PC-9 (cell line): Measurements from ENCODE around the gene BACH2. TPM values are rescaled to one million over a fixed set of nuclear protein-coding genes. Genes with fewer than 3 reads are reported as not detected.

Experiments
- BruUV-seq: library from RNA; stranded (reverse); fragments of 400-500 nt; replicated peaks from 2 replicates; lab custom pipeline; 2021; lab: Mats Ljungman, UMichigan
- CTCF ChIA-PET: fragments of 300-600 bp; sonication (Branson Sonifier 250); formaldehyde crosslinking; loops from one replicate; lab custom pipeline; 2022; ENCODE audit warnings: antibody characterized with exemption; lab: Charles Lee
- POLR2A ChIA-PET: fragments of 300-600 bp; sonication (Branson Sonifier 250); formaldehyde crosslinking; loops from one replicate; lab custom pipeline; 2022; ENCODE audit warnings: antibody characterized with exemption; ENCODE audit not compliant: unreplicated experiment; lab: Charles Lee
- DNase-seq, 2 experiments: peaks; one replicate each; pipeline versions ENCODE4 v3.0.0 to v3.0.0-alpha.2; 2015 to 2022; ENCODE audit warnings: mixed read lengths in 1 of 2
- H2AFZ ChIP-seq: fragments of 200-600 bp; sonication (generic); 2 replicates; pipeline ENCODE4 v1.8.1; 2017; ENCODE audit warnings: antibody characterized with exemption
- H3F3A ChIP-seq: fragments of 200-600 bp; sonication (generic); 2 replicates; pipeline ENCODE4 v1.8.1; 2017; ENCODE audit warnings: antibody characterized with exemption, mild to moderate bottlenecking, low read depth; ENCODE audit not compliant: insufficient read depth
- H3K27ac ChIP-seq: fragments of 200-600 bp; sonication (generic); 2 replicates; pipeline ENCODE4 v1.6.1; 2016; ENCODE audit warnings: mixed run types
- H3K27me3 ChIP-seq: fragments of 200-600 bp; sonication (generic); 2 replicates; pipeline ENCODE4 v1.6.1; 2016; ENCODE audit warnings: low read depth, mixed run types; ENCODE audit not compliant: insufficient read depth
- H3K36me3 ChIP-seq: fragments of 200-600 bp; sonication (generic); 2 replicates; pipeline ENCODE4 v1.6.1; 2016; ENCODE audit warnings: low read depth, mixed run types
- H3K4me1 ChIP-seq: fragments of 200-600 bp; sonication (generic); replicated peaks from 2 replicates; pipeline ENCODE4 v1.6.1; 2016; ENCODE audit warnings: mixed run types; ENCODE audit not compliant: insufficient read depth
- H3K4me2 ChIP-seq: fragments of 200-600 bp; sonication (generic); 2 replicates; pipeline ENCODE4 v1.6.1; 2017; ENCODE audit warnings: mixed run types
- H3K4me3 ChIP-seq: fragments of 200-600 bp; sonication (generic); 2 replicates; pipeline ENCODE4 v1.6.1; 2016; ENCODE audit warnings: mixed run types
- H3K79me2 ChIP-seq: fragments of 200-600 bp; sonication (generic); 2 replicates; pipeline ENCODE4 v1.6.1; 2017; ENCODE audit warnings: low read depth, mixed run types
- H3K9me2 ChIP-seq: fragments of 200-600 bp; sonication (generic); 2 replicates; pipeline ENCODE4 v1.8.1; 2017; ENCODE audit warnings: mild to moderate bottlenecking; ENCODE audit not compliant: insufficient read depth
- H3K9me3 ChIP-seq: fragments of 200-600 bp; sonication (generic); 2 replicates; pipeline ENCODE4 v1.8.1; 2016; ENCODE audit warnings: low read depth; ENCODE audit not compliant: insufficient read depth
- H4K20me1 ChIP-seq: fragments of 200-600 bp; sonication (generic); 2 replicates; pipeline ENCODE4 v1.8.1; 2017; ENCODE audit not compliant: insufficient read depth
- EZH2 ChIP-seq: fragments of 200-600 bp; sonication (generic); IDR thresholded peaks from 2 replicates; pipeline ENCODE4 v1.8.0; 2017; ENCODE audit warnings: antibody characterized with exemption, low read depth
- intact Hi-C: fragments of 100-400 bp; cut with micrococcal nuclease; formaldehyde crosslinking; loops from one replicate; pipeline ENCODE4 v1.10.0; 2022; ENCODE audit not compliant: unreplicated experiment
- total RNA-seq: library from RNA; stranded (reverse); gene quantifications from 2 replicates; pipeline ENCODE4 v1.2.3, GENCODE V29; 2021
- TF ChIP-seq, protein P1 (sequence below): fragments of 200-600 bp; sonication (generic); conservative IDR thresholded peaks from 2 replicates; pipeline ENCODE4 v1.6.1; 2017; ENCODE audit warnings: mixed run types, antibody characterized with exemption, mild to moderate bottlenecking, moderate library complexity

The BACH2 gene
- total RNA-seq, 1 experiment from 2014 or later: 2.3 TPM

DNA sequence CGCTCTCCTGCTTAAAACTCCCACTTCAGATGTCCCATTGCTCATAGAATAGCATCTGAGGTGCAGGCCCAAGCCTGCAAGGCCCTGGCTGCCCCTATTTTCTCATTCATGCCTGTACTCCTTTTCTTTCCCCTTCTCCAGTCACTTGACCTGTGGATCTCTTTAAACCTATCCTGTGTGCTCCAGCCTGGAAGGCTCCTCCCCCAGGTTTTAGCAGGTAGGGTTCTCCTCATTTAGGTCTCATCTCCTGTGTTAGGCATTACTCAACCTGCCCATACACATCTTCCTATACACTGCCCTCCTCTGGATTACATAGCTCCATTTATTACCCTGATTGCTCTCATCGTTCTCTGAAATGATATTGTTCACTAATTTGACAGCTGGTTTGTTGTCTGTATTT lies 185.3 kb downstream of the BACH2 start:
- no peaks in the 10 kb centered on the region for H3K4me1 ChIP-seq
- no peak overlapping the region for H2AFZ ChIP-seq
- intact Hi-C loops: no loop called here
- no peaks in the 10 kb centered on the region for H3K27me3 ChIP-seq
- H3K9me3 ChIP-seq: no peaks in the 10 kb centered on the region
- H3K4me2 ChIP-seq: no peak overlapping the region
- BruUV-seq: no TSS peak
- no peak for DNase-seq
- H3K79me2 ChIP-seq: no peaks in the 10 kb centered on the region
- H4K20me1 ChIP-seq: no peaks in the 10 kb centered on the region
- no peaks in the 10 kb centered on the region for H3K36me3 ChIP-seq
- H3K4me3 ChIP-seq: no peak overlapping the region
- no peak overlapping the region for H3K27ac ChIP-seq
- no peaks in the 10 kb centered on the region for H3K9me2 ChIP-seq
- CTCF ChIA-PET: no interaction called here
- no peaks in the 10 kb centered on the region for H3F3A ChIP-seq
- TF ChIP-seq EZH2: no peak
- TF ChIP-seq, protein P1, sequence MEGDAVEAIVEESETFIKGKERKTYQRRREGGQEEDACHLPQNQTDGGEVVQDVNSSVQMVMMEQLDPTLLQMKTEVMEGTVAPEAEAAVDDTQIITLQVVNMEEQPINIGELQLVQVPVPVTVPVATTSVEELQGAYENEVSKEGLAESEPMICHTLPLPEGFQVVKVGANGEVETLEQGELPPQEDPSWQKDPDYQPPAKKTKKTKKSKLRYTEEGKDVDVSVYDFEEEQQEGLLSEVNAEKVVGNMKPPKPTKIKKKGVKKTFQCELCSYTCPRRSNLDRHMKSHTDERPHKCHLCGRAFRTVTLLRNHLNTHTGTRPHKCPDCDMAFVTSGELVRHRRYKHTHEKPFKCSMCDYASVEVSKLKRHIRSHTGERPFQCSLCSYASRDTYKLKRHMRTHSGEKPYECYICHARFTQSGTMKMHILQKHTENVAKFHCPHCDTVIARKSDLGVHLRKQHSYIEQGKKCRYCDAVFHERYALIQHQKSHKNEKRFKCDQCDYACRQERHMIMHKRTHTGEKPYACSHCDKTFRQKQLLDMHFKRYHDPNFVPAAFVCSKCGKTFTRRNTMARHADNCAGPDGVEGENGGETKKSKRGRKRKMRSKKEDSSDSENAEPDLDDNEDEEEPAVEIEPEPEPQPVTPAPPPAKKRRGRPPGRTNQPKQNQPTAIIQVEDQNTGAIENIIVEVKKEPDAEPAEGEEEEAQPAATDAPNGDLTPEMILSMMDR: no peak
- POLR2A ChIA-PET: no interaction called here

GRCh38 chr6:90110971-90111370 lies 185.7 kb downstream of the BACH2 start:
- ChIA-PET POLR2A (no interaction called here), CTCF (no interaction called here)
- no peaks in the 10 kb centered on the region for H3K9me2 ChIP-seq
- H3K4me2 ChIP-seq: no peak overlapping the region
- H4K20me1 ChIP-seq: no peaks in the 10 kb centered on the region
- no peaks in the 10 kb centered on the region for H3K36me3 ChIP-seq
- H3K4me1 ChIP-seq: no peaks in the 10 kb centered on the region
- DNase-seq: no peak
- H3K9me3 ChIP-seq: no peaks in the 10 kb centered on the region
- no peaks in the 10 kb centered on the region for H3K79me2 ChIP-seq
- no peak overlapping the region for H3K27ac ChIP-seq
- H3F3A ChIP-seq: no peaks in the 10 kb centered on the region
- H3K4me3 ChIP-seq: no peak overlapping the region
- BruUV-seq: no TSS peak
- H3K27me3 ChIP-seq: no peaks in the 10 kb centered on the region
- no peak overlapping the region for H2AFZ ChIP-seq
- TF ChIP-seq, protein P1: no peak
- no peak for TF ChIP-seq EZH2
- intact Hi-C loops: no loop called here

DNA sequence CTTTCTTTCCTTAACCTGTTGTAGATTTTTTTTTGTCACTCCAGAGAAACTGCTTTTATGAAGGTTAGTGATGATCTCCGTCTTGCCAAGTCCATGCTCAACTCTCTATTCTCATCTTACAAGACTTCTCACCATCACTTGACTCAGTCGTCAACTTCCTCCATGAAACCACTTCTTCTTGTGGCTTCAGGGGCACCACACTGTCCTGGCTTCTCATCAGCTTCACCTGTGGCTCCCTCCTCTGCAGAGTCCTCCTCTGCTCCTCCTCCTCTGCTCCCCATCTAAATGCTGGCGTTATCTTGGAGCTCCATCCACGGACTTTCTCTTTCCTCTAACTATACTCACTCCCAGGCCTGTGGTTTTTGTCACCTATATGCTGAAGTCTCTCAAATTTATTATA lies 187.5 kb downstream of the BACH2 start:
- no peak overlapping the region for H3K4me2 ChIP-seq
- H3K79me2 ChIP-seq: no peaks in the 10 kb centered on the region
- ChIA-PET CTCF (interaction anchor here (0.6 kb wide), 1 partner anchor 274 kb away, joined by 3 read pairs; no protein-coding TSS in a partner anchor), POLR2A (no interaction called here)
- H3K9me3 ChIP-seq: no peaks in the 10 kb centered on the region
- H3K4me3 ChIP-seq: no peak overlapping the region
- no peaks in the 10 kb centered on the region for H3F3A ChIP-seq
- H3K27ac ChIP-seq: no peak overlapping the region
- H3K27me3 ChIP-seq: no peaks in the 10 kb centered on the region
- intact Hi-C loops: no loop called here
- no TSS peak for BruUV-seq
- no peaks in the 10 kb centered on the region for H3K36me3 ChIP-seq
- H3K9me2 ChIP-seq: no peaks in the 10 kb centered on the region
- no peak for DNase-seq
- TF ChIP-seq, protein P1: no peak
- no peak for TF ChIP-seq EZH2
- H2AFZ ChIP-seq: no peak overlapping the region
- no peaks in the 10 kb centered on the region for H4K20me1 ChIP-seq
- no peaks in the 10 kb centered on the region for H3K4me1 ChIP-seq
